ENCODE results near the gene MAN2A2.

MAN2A2 gene

GRCh38 chr15:90864507-90864906 lies 38.6 kb upstream of the MAN2A2 start:
- Histone ChIP-seq H3K4me3 (ENCODE audit: low read depth in 1 of 2, low read length in 1 of 2) (no peak overlapping the region), H3K27me3 (no peaks in the 10 kb centered on the region), H3K27ac (peak overlapping the region; percentile 88), H3K4me1 (ENCODE audit: control insufficient read depth in 1 of 2, insufficient read depth in 1 of 2, low read depth in 1 of 2, low read length in 1 of 2) (peaks cover 57 to 71% of the 10 kb centered on the region in 2 experiments), H3K9me3 (no peaks in the 10 kb centered on the region), H3K36me3 (no peaks in the 10 kb centered on the region)
- TF ChIP-seq, protein P1, sequence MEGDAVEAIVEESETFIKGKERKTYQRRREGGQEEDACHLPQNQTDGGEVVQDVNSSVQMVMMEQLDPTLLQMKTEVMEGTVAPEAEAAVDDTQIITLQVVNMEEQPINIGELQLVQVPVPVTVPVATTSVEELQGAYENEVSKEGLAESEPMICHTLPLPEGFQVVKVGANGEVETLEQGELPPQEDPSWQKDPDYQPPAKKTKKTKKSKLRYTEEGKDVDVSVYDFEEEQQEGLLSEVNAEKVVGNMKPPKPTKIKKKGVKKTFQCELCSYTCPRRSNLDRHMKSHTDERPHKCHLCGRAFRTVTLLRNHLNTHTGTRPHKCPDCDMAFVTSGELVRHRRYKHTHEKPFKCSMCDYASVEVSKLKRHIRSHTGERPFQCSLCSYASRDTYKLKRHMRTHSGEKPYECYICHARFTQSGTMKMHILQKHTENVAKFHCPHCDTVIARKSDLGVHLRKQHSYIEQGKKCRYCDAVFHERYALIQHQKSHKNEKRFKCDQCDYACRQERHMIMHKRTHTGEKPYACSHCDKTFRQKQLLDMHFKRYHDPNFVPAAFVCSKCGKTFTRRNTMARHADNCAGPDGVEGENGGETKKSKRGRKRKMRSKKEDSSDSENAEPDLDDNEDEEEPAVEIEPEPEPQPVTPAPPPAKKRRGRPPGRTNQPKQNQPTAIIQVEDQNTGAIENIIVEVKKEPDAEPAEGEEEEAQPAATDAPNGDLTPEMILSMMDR (IDR thresholded peaks at IDR 0.05): no peak

GRCh38 chr15:90865702-90866101 lies 37.4 kb upstream of the MAN2A2 start:
- TF ChIP-seq, protein P1 (IDR thresholded peaks at IDR 0.05): no peak

GRCh38 chr15:90866161-90866715 lies 36.9 kb upstream of the MAN2A2 start:
- TF ChIP-seq, protein P1 (IDR thresholded peaks at IDR 0.05): no peak
- H3K27me3 ChIP-seq: no peaks in the 10 kb centered on the region
- H3K36me3 ChIP-seq: no peaks in the 10 kb centered on the region
- H3K27ac ChIP-seq: peak overlapping the region; percentile 23
- H3K9me3 ChIP-seq: no peaks in the 10 kb centered on the region
- H3K4me3 ChIP-seq (ENCODE audit: low read depth in 1 of 2, low read length in 1 of 2): no peak overlapping the region
- peaks cover 57 to 69% of the 10 kb centered on the region in 2 experiments for H3K4me1 ChIP-seq (ENCODE audit: control insufficient read depth in 1 of 2, insufficient read depth in 1 of 2, low read depth in 1 of 2, low read length in 1 of 2)

More at GRCh38 chr15:90865702-90866101, 37.4 kb upstream of the MAN2A2 start:
- no peak overlapping the region for H3K27ac ChIP-seq
- H3K4me1 ChIP-seq (ENCODE audit: control insufficient read depth in 1 of 2, insufficient read depth in 1 of 2, low read depth in 1 of 2, low read length in 1 of 2): peaks cover 57 to 71% of the 10 kb centered on the region in 2 experiments
- no peaks in the 10 kb centered on the region for H3K9me3 ChIP-seq
- H3K27me3 ChIP-seq: no peaks in the 10 kb centered on the region
- no peak overlapping the region for H3K4me3 ChIP-seq (ENCODE audit: low read depth in 1 of 2, low read length in 1 of 2)
- no peaks in the 10 kb centered on the region for H3K36me3 ChIP-seq

- peak overlapping the region; percentile 23 for H3K27ac ChIP-seq
- TF ChIP-seq, protein P1 (IDR thresholded peaks at IDR 0.05): no peak
- no peak overlapping the region for H3K4me3 ChIP-seq (ENCODE audit: low read depth in 1 of 2, low read length in 1 of 2)
- no peaks in the 10 kb centered on the region for H3K9me3 ChIP-seq
- H3K27me3 ChIP-seq: no peaks in the 10 kb centered on the region
- no peaks in the 10 kb centered on the region for H3K36me3 ChIP-seq
- H3K4me1 ChIP-seq (ENCODE audit: control insufficient read depth in 1 of 2, insufficient read depth in 1 of 2, low read depth in 1 of 2, low read length in 1 of 2): peaks cover 51 to 63% of the 10 kb centered on the region in 2 experiments
Measured at GRCh38 chr15:90866800-90867199, 36.3 kb upstream of the MAN2A2 start.

- no peaks in the 10 kb centered on the region for H3K36me3 ChIP-seq
- no peaks in the 10 kb centered on the region for H3K9me3 ChIP-seq
- no peaks in the 10 kb centered on the region for H3K27me3 ChIP-seq
- H3K4me1 ChIP-seq (ENCODE audit: control insufficient read depth in 1 of 2, insufficient read depth in 1 of 2, low read depth in 1 of 2, low read length in 1 of 2): peaks cover 47 to 59% of the 10 kb centered on the region in 2 experiments
- H3K27ac ChIP-seq: peak within 1 kb of the TSS; percentile 93
- peak within 1 kb of the TSS in 1 of 2 experiments; percentile 90 for H3K4me3 ChIP-seq (ENCODE audit: low read depth in 1 of 2, low read length in 1 of 2)
- TF ChIP-seq, protein P1 (IDR thresholded peaks at IDR 0.05): no peak
Measured at GRCh38 chr15:90868261-90868689, 34.8 kb upstream of the MAN2A2 start, which contains the start of gene FURIN. TSS of gene FURIN (plus strand) at chr15:90868588. CDS start at chr15:90875741, 7,153 bp downstream.

All from neutrophil (primary cell).